ENCODE measurements around the gene CCL23.

The CCL23 gene

GRCh38 chr17:35972535-35972934 is 45.2 kb downstream of the CCL23 start:
- H3K9me3 ChIP-seq (ENCODE audit: control insufficient read depth, low read length): no peaks in the 10 kb centered on the region
- H3K27me3 ChIP-seq (replicated peaks; ENCODE audit: control insufficient read depth, insufficient read depth, low read length, poor library complexity, severe bottlenecking): peaks cover 3% of the 10 kb centered on the region
- DNase-seq: no peak
- no peaks in the 10 kb centered on the region for H3K4me1 ChIP-seq (ENCODE audit: control insufficient read depth, insufficient read depth, low read length, poor library complexity, severe bottlenecking)
- no peak overlapping the region for H3K4me3 ChIP-seq (ENCODE audit: insufficient read depth, low read depth, low read length, poor library complexity, severe bottlenecking)
- no peak overlapping the region for H3K27ac ChIP-seq (ENCODE audit: insufficient read depth, low read length, poor library complexity, severe bottlenecking)
- H3K36me3 ChIP-seq (ENCODE audit: control insufficient read depth, insufficient read depth, low read length): no peaks in the 10 kb centered on the region

DNA sequence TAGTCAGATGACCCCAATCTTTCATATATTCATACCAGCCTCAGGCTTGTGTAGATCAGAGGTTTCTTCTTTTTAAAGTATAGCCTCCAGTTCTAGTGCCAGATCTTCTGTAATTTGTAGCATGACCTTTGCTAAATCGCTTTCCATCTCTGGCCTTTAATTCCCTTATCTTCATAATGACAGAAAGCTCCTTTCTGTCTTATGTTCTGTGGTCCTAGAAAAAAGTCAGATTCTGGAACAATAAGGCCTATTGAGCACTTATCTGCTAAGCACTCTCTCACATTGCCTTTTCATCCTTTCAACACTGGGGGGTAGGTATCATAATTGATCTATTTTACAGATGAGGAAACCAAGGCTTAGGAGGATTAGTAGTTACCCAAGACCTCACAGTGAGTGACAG is 45.7 kb downstream of the CCL23 start:
- no peak overlapping the region for H3K27ac ChIP-seq (ENCODE audit: insufficient read depth, low read length, poor library complexity, severe bottlenecking)
- no peak for DNase-seq
- no peaks in the 10 kb centered on the region for H3K9me3 ChIP-seq (ENCODE audit: control insufficient read depth, low read length)
- H3K4me1 ChIP-seq (ENCODE audit: control insufficient read depth, insufficient read depth, low read length, poor library complexity, severe bottlenecking): no peaks in the 10 kb centered on the region
- peaks cover 3% of the 10 kb centered on the region for H3K27me3 ChIP-seq (replicated peaks; ENCODE audit: control insufficient read depth, insufficient read depth, low read length, poor library complexity, severe bottlenecking)
- no peaks in the 10 kb centered on the region for H3K36me3 ChIP-seq (ENCODE audit: control insufficient read depth, insufficient read depth, low read length)
- H3K4me3 ChIP-seq (ENCODE audit: insufficient read depth, low read depth, low read length, poor library complexity, severe bottlenecking): no peak overlapping the region

- peak; percentile 26 to 58 (median 35) for DNase-seq
- Histone ChIP-seq H3K4me3 (ENCODE audit: insufficient read depth, low read depth, low read length, poor library complexity, severe bottlenecking) (no peak overlapping the region), H3K27ac (ENCODE audit: insufficient read depth, low read length, poor library complexity, severe bottlenecking) (no peak overlapping the region), H3K36me3 (ENCODE audit: control insufficient read depth, insufficient read depth, low read length) (no peaks in the 10 kb centered on the region), H3K9me3 (ENCODE audit: control insufficient read depth, low read length) (no peaks in the 10 kb centered on the region), H3K4me1 (ENCODE audit: control insufficient read depth, insufficient read depth, low read length, poor library complexity, severe bottlenecking) (no peaks in the 10 kb centered on the region), H3K27me3 (replicated peaks; ENCODE audit: control insufficient read depth, insufficient read depth, low read length, poor library complexity, severe bottlenecking) (no peaks in the 10 kb centered on the region)
Observed at GRCh38 chr17:35969558-35970380, 48.0 kb downstream of the CCL23 start.

DNA sequence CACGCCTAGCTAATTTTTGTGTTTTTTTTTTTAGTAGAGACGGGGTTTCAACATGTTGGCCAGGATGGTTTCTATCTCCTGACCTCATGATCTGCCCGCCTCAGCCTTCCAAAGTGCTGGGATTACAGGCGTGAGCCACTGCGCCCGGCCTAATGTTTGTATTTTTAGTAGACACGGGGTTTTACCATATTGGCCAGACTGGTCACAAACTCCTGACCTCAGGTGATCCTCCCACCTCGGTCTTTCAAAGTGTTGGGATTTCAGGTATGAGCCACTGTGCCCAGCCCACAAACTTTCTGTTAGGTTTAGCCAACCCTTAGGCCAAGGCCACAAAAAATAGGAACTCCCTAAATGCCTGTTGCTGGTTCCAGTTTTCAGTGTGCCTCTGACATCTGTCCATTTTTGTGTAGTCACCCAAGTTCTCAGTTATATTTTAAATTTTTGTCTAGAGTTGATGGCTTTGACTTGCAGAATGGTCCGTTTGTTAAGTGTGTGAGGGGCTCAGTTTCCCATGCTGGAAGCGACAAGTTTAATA is 49.2 kb downstream of the CCL23 start:
- H3K4me3 ChIP-seq (ENCODE audit: insufficient read depth, low read depth, low read length, poor library complexity, severe bottlenecking): no peak overlapping the region
- H3K27me3 ChIP-seq (replicated peaks; ENCODE audit: control insufficient read depth, insufficient read depth, low read length, poor library complexity, severe bottlenecking): no peaks in the 10 kb centered on the region
- H3K27ac ChIP-seq (ENCODE audit: insufficient read depth, low read length, poor library complexity, severe bottlenecking): no peak overlapping the region
- no peak for DNase-seq
- no peaks in the 10 kb centered on the region for H3K4me1 ChIP-seq (ENCODE audit: control insufficient read depth, insufficient read depth, low read length, poor library complexity, severe bottlenecking)
- no peaks in the 10 kb centered on the region for H3K36me3 ChIP-seq (ENCODE audit: control insufficient read depth, insufficient read depth, low read length)
- no peaks in the 10 kb centered on the region for H3K9me3 ChIP-seq (ENCODE audit: control insufficient read depth, low read length)

DNA sequence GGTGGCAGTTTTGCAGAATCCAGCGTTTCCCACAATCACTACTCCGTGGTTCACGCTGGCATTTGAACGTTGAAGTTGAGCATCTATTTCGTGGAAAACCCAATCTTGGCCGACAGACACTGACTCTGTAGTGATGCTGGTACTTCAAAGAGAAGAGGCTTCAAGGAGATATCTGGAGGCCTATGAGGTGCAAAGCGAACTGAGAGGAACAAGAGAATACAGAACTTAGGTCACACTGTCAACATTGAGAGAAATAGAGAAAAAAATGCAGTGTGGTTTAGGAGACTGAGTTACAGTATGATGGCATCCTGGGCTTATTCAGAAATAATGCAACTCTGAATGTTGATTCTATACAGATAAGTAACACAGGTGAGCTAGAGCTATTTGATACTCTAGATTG is 52.5 kb downstream of the CCL23 start:
- Histone ChIP-seq H3K4me1 (ENCODE audit: control insufficient read depth, insufficient read depth, low read length, poor library complexity, severe bottlenecking) (no peaks in the 10 kb centered on the region), H3K9me3 (ENCODE audit: control insufficient read depth, low read length) (no peaks in the 10 kb centered on the region), H3K27ac (ENCODE audit: insufficient read depth, low read length, poor library complexity, severe bottlenecking) (no peak overlapping the region), H3K36me3 (ENCODE audit: control insufficient read depth, insufficient read depth, low read length) (no peaks in the 10 kb centered on the region), H3K4me3 (ENCODE audit: insufficient read depth, low read depth, low read length, poor library complexity, severe bottlenecking) (no peak overlapping the region), H3K27me3 (replicated peaks; ENCODE audit: control insufficient read depth, insufficient read depth, low read length, poor library complexity, severe bottlenecking) (no peaks in the 10 kb centered on the region)
- DNase-seq: no peak

GRCh38 chr17:35963663-35964062 is 54.1 kb downstream of the CCL23 start:
- Histone ChIP-seq H3K27ac (ENCODE audit: insufficient read depth, low read length, poor library complexity, severe bottlenecking) (no peak overlapping the region), H3K27me3 (replicated peaks; ENCODE audit: control insufficient read depth, insufficient read depth, low read length, poor library complexity, severe bottlenecking) (no peaks in the 10 kb centered on the region), H3K9me3 (ENCODE audit: control insufficient read depth, low read length) (no peaks in the 10 kb centered on the region), H3K36me3 (ENCODE audit: control insufficient read depth, insufficient read depth, low read length) (no peaks in the 10 kb centered on the region), H3K4me3 (ENCODE audit: insufficient read depth, low read depth, low read length, poor library complexity, severe bottlenecking) (no peak overlapping the region), H3K4me1 (ENCODE audit: control insufficient read depth, insufficient read depth, low read length, poor library complexity, severe bottlenecking) (no peaks in the 10 kb centered on the region)
- no peak for DNase-seq
